ENCODE data around the gene KCNJ1.

Gene KCNJ1

GRCh38 chr11:128908391-128909246, 41.5 kb upstream of the KCNJ1 start:
- no peak for TF ChIP-seq MAX (IDR thresholded peaks at IDR 0.05; ENCODE audit: low read depth, low read length)
- TF ChIP-seq POLR2A (IDR thresholded peaks at IDR 0.05; ENCODE audit: extremely low read depth, insufficient read length), result no peak
- TF ChIP-seq MYC (IDR thresholded peaks at IDR 0.05; ENCODE audit: low read depth, low read length), result no peak
- TF ChIP-seq CTCF (IDR thresholded peaks at IDR 0.05; ENCODE audit: low read depth, low read length), result no peak
- peak; percentile 77 for DNase-seq (ENCODE audit: low read depth)
- no peak overlapping the region for H3K4me3 ChIP-seq (ENCODE audit: low read depth, low read length)

GRCh38 chr11:128907585-128907984, 40.5 kb upstream of the KCNJ1 start:
- TF ChIP-seq CTCF (IDR thresholded peaks at IDR 0.05; ENCODE audit: low read depth, low read length) (no peak), MYC (IDR thresholded peaks at IDR 0.05; ENCODE audit: low read depth, low read length) (no peak), MAX (IDR thresholded peaks at IDR 0.05; ENCODE audit: low read depth, low read length) (no peak), POLR2A (IDR thresholded peaks at IDR 0.05; ENCODE audit: extremely low read depth, insufficient read length) (no peak)
- no peak overlapping the region for H3K4me3 ChIP-seq (ENCODE audit: low read depth, low read length)
- no peak for DNase-seq (ENCODE audit: low read depth)

- TF ChIP-seq POLR2A (IDR thresholded peaks at IDR 0.05; ENCODE audit: extremely low read depth, insufficient read length) (no peak), CTCF (IDR thresholded peaks at IDR 0.05; ENCODE audit: low read depth, low read length) (no peak)
Measured at GRCh38 chr11:128906185-128907050, 39.3 kb upstream of the KCNJ1 start.

GRCh38 chr11:128905345-128906184, 38.5 kb upstream of the KCNJ1 start:
- peak; percentile 86 for DNase-seq (ENCODE audit: low read depth)
- H3K4me3 ChIP-seq (ENCODE audit: low read depth, low read length), result peak overlapping the region; percentile 72
- peak; percentile 4; the same call in 1 of the 2 replicates for TF ChIP-seq MAX (IDR thresholded peaks at IDR 0.05; ENCODE audit: low read depth, low read length)
- peak; percentile 58 for TF ChIP-seq CTCF (IDR thresholded peaks at IDR 0.05; ENCODE audit: low read depth, low read length)
- TF ChIP-seq MYC (IDR thresholded peaks at IDR 0.05; ENCODE audit: low read depth, low read length), result peak; percentile 31; the same call in 1 of the 2 replicates
- peak; percentile 26 for TF ChIP-seq POLR2A (IDR thresholded peaks at IDR 0.05; ENCODE audit: extremely low read depth, insufficient read length)

More at GRCh38 chr11:128906185-128907050, 39.3 kb upstream of the KCNJ1 start:
- no peak for DNase-seq (ENCODE audit: low read depth)
- peak overlapping the region; percentile 72 for H3K4me3 ChIP-seq (ENCODE audit: low read depth, low read length)

- peak; percentile 91 for DNase-seq (ENCODE audit: low read depth)
- TF ChIP-seq POLR2A (IDR thresholded peaks at IDR 0.05; ENCODE audit: extremely low read depth, insufficient read length) (no peak), CTCF (IDR thresholded peaks at IDR 0.05; ENCODE audit: low read depth, low read length) (no peak), MAX (IDR thresholded peaks at IDR 0.05; ENCODE audit: low read depth, low read length) (no peak), MYC (IDR thresholded peaks at IDR 0.05; ENCODE audit: low read depth, low read length) (no peak)
- H3K4me3 ChIP-seq (ENCODE audit: low read depth, low read length), result peak overlapping the region; percentile 72
Measured at GRCh38 chr11:128904656-128905344, 37.7 kb upstream of the KCNJ1 start.
